Measurements from ENCODE around the gene HEBP2.

GRCh38 chr6:138465007-138465645 is 61.1 kb downstream of the HEBP2 start:
- no peak for TF ChIP-seq CTCF (IDR thresholded peaks at IDR 0.05; ENCODE audit: borderline replicate concordance, extremely low read depth, low read length, poor library complexity, severe bottlenecking)
- TF ChIP-seq EZH2 (IDR thresholded peaks at IDR 0.05; ENCODE audit: borderline replicate concordance, low read depth, low read length, severe bottlenecking), result no peak

Data from DND-41 (cell line).